Tibial nerve (tissue), 4 donors: ENCODE results near the gene NCOA1.

Experiments used
- EP300 ChIP-seq, 2 donors: sonication (generic); formaldehyde crosslinking; IDR thresholded peaks; one replicate each; pipeline ENCODE4 v1.6.1; 2017; ENCODE audit warnings: antibody characterized with exemption in 2 of 2, mild to moderate bottlenecking in 1 of 2
- POLR2A ChIP-seq, 2 donors: fragments of 450-650 bp; IDR thresholded peaks; one replicate each; pipeline ENCODE4 v1.6.1; 2017; ENCODE audit warnings: antibody characterized with exemption in 2 of 2, mild to moderate bottlenecking in 2 of 2, moderate library complexity in 2 of 2
- TF ChIP-seq, protein P1 (sequence below), 5 experiments: fragments of 200-600 bp in 3 of 5; fragments of 450-650 bp in 2 of 5; sonication (generic) in 3 of 5; IDR thresholded peaks; one replicate each; pipeline ENCODE4 v1.5.1; 2016 to 2019; ENCODE audit warnings: antibody characterized with exemption in 5 of 5, mild to moderate bottlenecking in 3 of 5, moderate library complexity in 2 of 5

DNA sequence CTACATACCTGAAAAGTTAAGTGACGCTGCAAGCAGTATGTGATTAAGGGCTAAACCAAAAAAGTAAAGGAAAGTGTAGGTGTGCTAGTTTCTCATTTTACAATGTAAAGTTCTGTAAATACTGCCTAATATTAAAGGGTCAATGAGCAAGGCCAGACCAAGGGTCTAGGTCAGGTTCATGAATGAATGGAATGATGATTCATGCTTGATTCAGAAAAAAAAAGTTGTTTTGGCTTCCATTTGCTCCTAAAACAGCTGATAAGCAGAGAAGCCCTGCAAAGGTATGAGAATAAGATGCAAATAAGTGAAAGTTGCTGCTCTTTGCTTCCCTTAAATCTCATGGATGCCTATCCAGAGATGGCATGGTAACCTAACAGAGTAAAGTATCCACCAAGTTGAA is 240.9 kb downstream of the NCOA1 start:
- TF ChIP-seq, protein P1, sequence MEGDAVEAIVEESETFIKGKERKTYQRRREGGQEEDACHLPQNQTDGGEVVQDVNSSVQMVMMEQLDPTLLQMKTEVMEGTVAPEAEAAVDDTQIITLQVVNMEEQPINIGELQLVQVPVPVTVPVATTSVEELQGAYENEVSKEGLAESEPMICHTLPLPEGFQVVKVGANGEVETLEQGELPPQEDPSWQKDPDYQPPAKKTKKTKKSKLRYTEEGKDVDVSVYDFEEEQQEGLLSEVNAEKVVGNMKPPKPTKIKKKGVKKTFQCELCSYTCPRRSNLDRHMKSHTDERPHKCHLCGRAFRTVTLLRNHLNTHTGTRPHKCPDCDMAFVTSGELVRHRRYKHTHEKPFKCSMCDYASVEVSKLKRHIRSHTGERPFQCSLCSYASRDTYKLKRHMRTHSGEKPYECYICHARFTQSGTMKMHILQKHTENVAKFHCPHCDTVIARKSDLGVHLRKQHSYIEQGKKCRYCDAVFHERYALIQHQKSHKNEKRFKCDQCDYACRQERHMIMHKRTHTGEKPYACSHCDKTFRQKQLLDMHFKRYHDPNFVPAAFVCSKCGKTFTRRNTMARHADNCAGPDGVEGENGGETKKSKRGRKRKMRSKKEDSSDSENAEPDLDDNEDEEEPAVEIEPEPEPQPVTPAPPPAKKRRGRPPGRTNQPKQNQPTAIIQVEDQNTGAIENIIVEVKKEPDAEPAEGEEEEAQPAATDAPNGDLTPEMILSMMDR (IDR thresholded peaks at IDR 0.05), result no peak
- no peak for TF ChIP-seq POLR2A (IDR thresholded peaks at IDR 0.05)
- TF ChIP-seq EP300 (IDR thresholded peaks at IDR 0.05), result no peak
